ENCODE results near the gene OR8B12. TPM values are rescaled to one million over a fixed set of nuclear protein-coding genes. Genes with fewer than 3 reads are reported as not detected.
A peak's percentile ranks its signal among the peaks of the same experiment; 100 is the strongest.

Gene OR8B12
- total RNA-seq, 3 donors from 2014 or later (not counting 1 experiment from before 2014, with no cell fraction given) = not detected

GRCh38 chr11:124493016-124493655, 50.3 kb downstream of the OR8B12 start:
- ATAC-seq (peak in 1 of 3 donors; percentile 21), DNase-seq (no peak)
- WGBS (ENCODE audit: insufficient coverage) = 89% methylated on average over 4 of the region's 4 CpGs
- H3K4me3 Mint-ChIP-seq = no peak overlapping the region
- no peaks in the 10 kb centered on the region for H3K27me3 Mint-ChIP-seq (ENCODE audit: low read depth in 2 of 2)
- intact Hi-C loops (cut with micrococcal nuclease) = no loop called here
- Histone ChIP-seq H3K27me3 (ENCODE audit: control insufficient read depth, insufficient read depth, low read length) (no peaks in the 10 kb centered on the region), H3K4me3 (ENCODE audit: low read length) (no peak overlapping the region), H3K9me3 (ENCODE audit: control insufficient read depth, insufficient read depth, low read length) (no peaks in the 10 kb centered on the region), H3K4me1 (ENCODE audit: control insufficient read depth, insufficient read depth, low read length) (no peaks in the 10 kb centered on the region), H3K27ac (ENCODE audit: low read length) (no peak overlapping the region), H3K36me3 (ENCODE audit: control insufficient read depth, insufficient read depth, low read length) (no peaks in the 10 kb centered on the region)
- no peaks in the 10 kb centered on the region for H3K4me1 Mint-ChIP-seq
- H3K36me3 Mint-ChIP-seq = no peaks in the 10 kb centered on the region
- peaks cover 0 to 2% of the 10 kb centered on the region in 2 donors for H3K9me3 Mint-ChIP-seq
- no peak for TF ChIP-seq CTCF (IDR thresholded peaks at IDR 0.05)
- H3K27ac Mint-ChIP-seq = no peak overlapping the region

Other genes with a start within 250 kb of the OR8B12 start
- not detected for gene OR8D1, start 229.7 kb downstream of the OR8B12 start, total RNA-seq
- gene OR8D2, start 223.5 kb downstream of the OR8B12 start, total RNA-seq = not detected
- gene OR8B2, start 159.2 kb downstream of the OR8B12 start, total RNA-seq = not detected
- gene OR8B3, start 144.6 kb downstream of the OR8B12 start, total RNA-seq = not detected
- not detected for gene OR8B4, start 118.8 kb downstream of the OR8B12 start, total RNA-seq
- not detected for gene OR8B8, start 98.0 kb downstream of the OR8B12 start, total RNA-seq
- gene OR8A1, start 26.3 kb upstream of the OR8B12 start, total RNA-seq = not detected
- gene PANX3, start 67.8 kb upstream of the OR8B12 start, total RNA-seq = not detected
- 10 to 100 TPM; 62.9 to 68.6 (median 68.3) TPM for gene TBRG1, start 79.2 kb upstream of the OR8B12 start, total RNA-seq
- 1 to 10 TPM; 2.5 to 5.4 (median 2.5) TPM for gene SIAE, start 130.1 kb upstream of the OR8B12 start, total RNA-seq
- gene SPA17, start 130.2 kb upstream of the OR8B12 start, total RNA-seq = under 1 TPM; 0.35 to 0.45 (median 0.35) TPM
- gene NRGN, start 196.3 kb upstream of the OR8B12 start, total RNA-seq = 10 to 100 TPM; 11.1 to 70.9 (median 28.4) TPM
- not detected for gene VSIG2, start 208.6 kb upstream of the OR8B12 start, total RNA-seq
- 1 to 10 TPM; 1.2 to 2.2 (median 1.5) TPM for gene ESAM, start 218.6 kb upstream of the OR8B12 start, total RNA-seq